Nephron (organoid): ENCODE results near the gene MICAL3.
A peak's percentile ranks its signal among the peaks of the same experiment; 100 is the strongest.
"Not testable (repeated sequence)": the region's sequence is repeated elsewhere in the genome, so short reads cannot be mapped to it uniquely, and the experiment has no call there.

Source experiments
- H3K27ac Mint-ChIP-seq, 3 experiments: 2 replicates each; pipeline ENCODE4 v1.8.0; 2020; ENCODE audit warnings: mixed read lengths in 3 of 3, mild to moderate bottlenecking in 2 of 3, moderate library complexity in 1 of 3
- H3K27me3 Mint-ChIP-seq: 2 replicates; pipeline ENCODE4 v1.8.0; 2021; ENCODE audit warnings: low read depth, mild to moderate bottlenecking, moderate library complexity, mixed read lengths
- H3K36me3 Mint-ChIP-seq: 2 replicates; pipeline ENCODE4 v1.8.0; 2020; ENCODE audit warnings: low read depth, mixed read lengths
- H3K4me1 Mint-ChIP-seq: 2 replicates; pipeline ENCODE4 v1.8.0; 2020; ENCODE audit warnings: mixed read lengths
- H3K4me3 Mint-ChIP-seq, 3 experiments: 2 replicates each; pipeline ENCODE4 v1.8.0; 2020; ENCODE audit warnings: mild to moderate bottlenecking in 3 of 3, mixed read lengths in 3 of 3, moderate library complexity in 2 of 3
- H3K9me3 Mint-ChIP-seq: 2 replicates; pipeline ENCODE4 v1.8.0; 2020; ENCODE audit warnings: mixed read lengths
- CTCF ChIP-seq, 3 experiments: fragments of 200-600 bp; sonication (generic); IDR thresholded peaks; one replicate each; pipeline ENCODE4 v1.5.0; 2021; ENCODE audit warnings: antibody characterized with exemption in 3 of 3; ENCODE audit not compliant: unreplicated experiment in 3 of 3

Gene MICAL3

GRCh38 chr22:17998913-17999312 lies 25.4 kb downstream of the MICAL3 start:
- Mint-ChIP-seq H3K36me3 (no peaks in the 10 kb centered on the region), H3K4me3 (peak overlapping the region; percentile 81 to 86 (median 83)), H3K27ac (peak overlapping the region; percentile 69 to 83 (median 81)), H3K9me3 (no peaks in the 10 kb centered on the region), H3K4me1 (peaks cover 21% of the 10 kb centered on the region), H3K27me3 (no peaks in the 10 kb centered on the region)
- no peak for TF ChIP-seq CTCF (IDR thresholded peaks at IDR 0.05; ENCODE audit: unreplicated experiment in 3 of 3)

GRCh38 chr22:17997456-17997855 lies 26.9 kb downstream of the MICAL3 start:
- no peaks in the 10 kb centered on the region for H3K36me3 Mint-ChIP-seq
- no peaks in the 10 kb centered on the region for H3K27me3 Mint-ChIP-seq
- TF ChIP-seq CTCF (IDR thresholded peaks at IDR 0.05; ENCODE audit: unreplicated experiment in 3 of 3) = no peak
- peak overlapping the region; percentile 23 to 57 (median 29) for H3K4me3 Mint-ChIP-seq
- peaks cover 26% of the 10 kb centered on the region for H3K4me1 Mint-ChIP-seq
- peak overlapping the region in 1 of 3 experiments; percentile 48 for H3K27ac Mint-ChIP-seq
- H3K9me3 Mint-ChIP-seq = no peaks in the 10 kb centered on the region

GRCh38 chr22:17995256-17995655 lies 29.1 kb downstream of the MICAL3 start:
- H3K4me3 Mint-ChIP-seq, H3K9me3 Mint-ChIP-seq, H3K36me3 Mint-ChIP-seq, H3K27me3 Mint-ChIP-seq: not testable (repeated sequence)
- peak overlapping the region in 2 of 3 experiments; percentile 25 to 44 for H3K27ac Mint-ChIP-seq
- peaks cover 25% of the 10 kb centered on the region for H3K4me1 Mint-ChIP-seq

- Mint-ChIP-seq H3K4me1 (peaks cover 23% of the 10 kb centered on the region), H3K27ac (peak overlapping the region in 2 of 3 experiments; percentile 25 to 44), H3K36me3 (no peaks in the 10 kb centered on the region), H3K4me3 (no peak overlapping the region), H3K27me3 (no peaks in the 10 kb centered on the region), H3K9me3 (no peaks in the 10 kb centered on the region)
- TF ChIP-seq CTCF (IDR thresholded peaks at IDR 0.05; ENCODE audit: unreplicated experiment in 3 of 3) = no peak
Measured at GRCh38 chr22:17994424-17995108, 29.8 kb downstream of the MICAL3 start.

- H3K36me3 Mint-ChIP-seq, H3K4me3 Mint-ChIP-seq, H3K9me3 Mint-ChIP-seq, H3K27ac Mint-ChIP-seq, H3K27me3 Mint-ChIP-seq: not testable (repeated sequence)
- peaks cover 24% of the 10 kb centered on the region for H3K4me1 Mint-ChIP-seq
Measured at GRCh38 chr22:17992976-17993375, 31.4 kb downstream of the MICAL3 start.

GRCh38 chr22:17991992-17992391 lies 32.4 kb downstream of the MICAL3 start:
- H3K9me3 Mint-ChIP-seq, H3K27me3 Mint-ChIP-seq, H3K27ac Mint-ChIP-seq, H3K4me3 Mint-ChIP-seq, H3K36me3 Mint-ChIP-seq: not testable (repeated sequence)
- peaks cover 24% of the 10 kb centered on the region for H3K4me1 Mint-ChIP-seq

- peaks cover 24% of the 10 kb centered on the region for H3K4me1 Mint-ChIP-seq
- H3K27ac Mint-ChIP-seq = no peak overlapping the region
- H3K9me3 Mint-ChIP-seq = no peaks in the 10 kb centered on the region
- no peak for TF ChIP-seq CTCF (IDR thresholded peaks at IDR 0.05; ENCODE audit: unreplicated experiment in 3 of 3)
- H3K4me3 Mint-ChIP-seq = no peak overlapping the region
- no peaks in the 10 kb centered on the region for H3K27me3 Mint-ChIP-seq
- no peaks in the 10 kb centered on the region for H3K36me3 Mint-ChIP-seq
Measured at GRCh38 chr22:17990942-17991341, 33.4 kb downstream of the MICAL3 start.
